ENCODE results near the gene TPSB2. TPM values are rescaled to one million over a fixed set of nuclear protein-coding genes. Genes with fewer than 3 reads are reported as not detected.

TPSB2 gene
- total RNA-seq, 1 experiment from 2014 or later = 0.44 TPM

DNA sequence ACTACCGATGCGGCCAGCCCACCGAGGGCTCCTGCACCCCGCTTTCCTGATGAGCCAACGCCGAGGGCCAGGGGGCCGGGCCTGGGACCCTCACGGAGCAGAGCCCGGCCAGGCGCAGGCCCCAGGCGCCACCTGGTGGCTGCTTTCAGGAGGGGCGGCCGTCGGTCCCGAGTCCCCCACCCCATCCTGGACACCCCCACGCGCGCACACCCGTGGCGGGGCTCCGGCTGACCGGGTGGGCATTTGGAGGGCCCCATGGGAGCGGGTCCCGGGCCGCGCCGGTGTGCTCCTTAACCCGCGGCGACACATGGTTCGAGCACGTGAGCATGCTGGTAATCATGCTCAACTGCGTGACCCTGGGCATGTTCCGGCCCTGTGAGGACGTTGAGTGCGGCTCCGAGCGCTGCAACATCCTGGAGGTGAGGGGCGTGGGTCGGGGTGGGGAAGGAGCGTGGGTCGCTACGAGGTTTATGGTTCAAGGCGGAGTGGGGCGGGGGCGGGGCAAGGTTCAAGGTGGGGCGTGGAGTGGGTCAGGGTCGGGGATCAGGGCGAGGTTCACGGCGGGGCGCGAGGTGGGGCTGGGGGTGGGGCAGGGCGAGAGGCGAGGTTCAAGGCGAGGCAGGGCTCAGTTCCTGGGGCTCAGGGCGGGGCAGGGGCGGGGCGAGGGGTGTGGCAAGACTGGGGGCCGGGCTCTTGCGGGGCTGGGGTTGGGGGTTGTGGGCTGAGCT lies 35.2 kb downstream of the TPSB2 start:
- peak; percentile 67 for ATAC-seq
- Mint-ChIP-seq H3K9me3 (no peaks in the 10 kb centered on the region), H3K27me3 (ENCODE audit: low read depth) (no peaks in the 10 kb centered on the region), H3K4me3 (no peak overlapping the region), H3K36me3 (no peaks in the 10 kb centered on the region), H3K4me1 (0 out of 2 replicates have a peak, but pooled peaks cover 4% of the 10 kb centered on the region), H3K27ac (no peak overlapping the region)
- ChIA-PET CTCF (interaction anchor here (0.8 to 1.5 kb wide), 7 partner anchors 11 to 137 kb away, joined by 3 to 7 read pairs (median 4); no protein-coding TSS in a partner anchor), POLR2A (no interaction called here)
- peak; percentile 71 for DNase-seq (ENCODE audit: low spot score)
- TF ChIP-seq TEAD1 (CRISPR knock-in tag; IDR thresholded peaks at IDR 0.05) (no peak), NR3C1 (CRISPR knock-in tag; conservative IDR thresholded peaks at IDR 0.05; ENCODE audit: low read depth) (no peak), EMX1 (CRISPR knock-in tag; IDR thresholded peaks at IDR 0.05) (no peak), SP1 (CRISPR knock-in tag; conservative IDR thresholded peaks at IDR 0.05) (peak; percentile 44; the same call in 1 of the 2 replicates), RELA (CRISPR knock-in tag; IDR thresholded peaks at IDR 0.05; ENCODE audit: borderline replicate concordance) (peak; percentile 58; the same call in 1 of the 2 replicates)
- TF ChIP-seq, protein P1, sequence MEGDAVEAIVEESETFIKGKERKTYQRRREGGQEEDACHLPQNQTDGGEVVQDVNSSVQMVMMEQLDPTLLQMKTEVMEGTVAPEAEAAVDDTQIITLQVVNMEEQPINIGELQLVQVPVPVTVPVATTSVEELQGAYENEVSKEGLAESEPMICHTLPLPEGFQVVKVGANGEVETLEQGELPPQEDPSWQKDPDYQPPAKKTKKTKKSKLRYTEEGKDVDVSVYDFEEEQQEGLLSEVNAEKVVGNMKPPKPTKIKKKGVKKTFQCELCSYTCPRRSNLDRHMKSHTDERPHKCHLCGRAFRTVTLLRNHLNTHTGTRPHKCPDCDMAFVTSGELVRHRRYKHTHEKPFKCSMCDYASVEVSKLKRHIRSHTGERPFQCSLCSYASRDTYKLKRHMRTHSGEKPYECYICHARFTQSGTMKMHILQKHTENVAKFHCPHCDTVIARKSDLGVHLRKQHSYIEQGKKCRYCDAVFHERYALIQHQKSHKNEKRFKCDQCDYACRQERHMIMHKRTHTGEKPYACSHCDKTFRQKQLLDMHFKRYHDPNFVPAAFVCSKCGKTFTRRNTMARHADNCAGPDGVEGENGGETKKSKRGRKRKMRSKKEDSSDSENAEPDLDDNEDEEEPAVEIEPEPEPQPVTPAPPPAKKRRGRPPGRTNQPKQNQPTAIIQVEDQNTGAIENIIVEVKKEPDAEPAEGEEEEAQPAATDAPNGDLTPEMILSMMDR (IDR thresholded peaks at IDR 0.05) = peak; percentile 92

DNA sequence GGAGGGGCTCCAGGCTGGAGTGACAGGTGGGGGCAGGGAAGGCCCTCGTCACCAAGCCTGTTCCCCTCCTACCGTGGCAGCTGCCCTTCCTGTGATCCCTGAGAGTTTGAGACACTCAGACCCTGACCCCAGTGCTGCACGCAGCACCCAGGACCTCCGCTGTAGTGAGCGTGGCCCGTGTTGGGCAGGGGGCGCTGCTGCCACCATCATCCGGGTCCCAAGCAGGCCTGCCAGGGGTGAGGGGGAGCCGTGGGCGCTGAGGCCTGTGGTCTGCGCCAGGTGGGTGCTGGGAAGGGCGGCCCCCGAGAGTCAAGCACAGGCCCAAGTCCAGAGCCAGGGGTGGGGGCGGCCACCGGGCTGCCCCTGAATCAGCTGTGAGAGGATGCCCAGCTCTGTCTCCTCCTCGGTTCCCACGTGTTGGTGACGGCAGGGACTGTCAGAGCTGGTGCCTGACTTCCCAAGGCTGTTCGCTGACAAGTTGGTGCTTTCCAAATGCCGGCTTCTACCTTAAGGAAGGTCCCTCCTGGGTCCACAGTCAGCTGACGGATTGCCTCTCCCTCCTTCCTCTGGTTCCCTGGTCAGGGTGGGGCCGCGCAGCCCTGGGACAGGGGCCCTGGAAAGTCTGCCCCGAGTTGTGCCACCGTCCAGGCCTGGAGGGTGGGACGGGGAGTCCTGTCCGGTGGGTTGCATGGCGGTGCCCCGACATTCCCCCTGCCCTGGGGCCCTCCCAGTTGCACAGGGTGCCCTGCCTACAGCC lies 36.0 kb downstream of the TPSB2 start:
- H3K4me3 Mint-ChIP-seq = no peak overlapping the region
- no peaks in the 10 kb centered on the region for H3K36me3 Mint-ChIP-seq
- no peaks in the 10 kb centered on the region for H3K27me3 Mint-ChIP-seq (ENCODE audit: low read depth)
- no peaks in the 10 kb centered on the region for H3K9me3 Mint-ChIP-seq
- POLR2A ChIA-PET = no interaction called here
- peak; percentile 27 for ATAC-seq
- H3K4me1 Mint-ChIP-seq = 0 out of 2 replicates have a peak, but pooled peaks cover 4% of the 10 kb centered on the region
- CTCF ChIA-PET = interaction anchor here (0.7 to 1.5 kb wide), 10 partner anchors 12 to 137 kb away, joined by 3 to 7 read pairs (median 4); no protein-coding TSS in a partner anchor
- no peak for TF ChIP-seq NR2C2 (CRISPR knock-in tag; IDR thresholded peaks at IDR 0.05)
- H3K27ac Mint-ChIP-seq = no peak overlapping the region
- DNase-seq (ENCODE audit: low spot score) = no peak

DNA sequence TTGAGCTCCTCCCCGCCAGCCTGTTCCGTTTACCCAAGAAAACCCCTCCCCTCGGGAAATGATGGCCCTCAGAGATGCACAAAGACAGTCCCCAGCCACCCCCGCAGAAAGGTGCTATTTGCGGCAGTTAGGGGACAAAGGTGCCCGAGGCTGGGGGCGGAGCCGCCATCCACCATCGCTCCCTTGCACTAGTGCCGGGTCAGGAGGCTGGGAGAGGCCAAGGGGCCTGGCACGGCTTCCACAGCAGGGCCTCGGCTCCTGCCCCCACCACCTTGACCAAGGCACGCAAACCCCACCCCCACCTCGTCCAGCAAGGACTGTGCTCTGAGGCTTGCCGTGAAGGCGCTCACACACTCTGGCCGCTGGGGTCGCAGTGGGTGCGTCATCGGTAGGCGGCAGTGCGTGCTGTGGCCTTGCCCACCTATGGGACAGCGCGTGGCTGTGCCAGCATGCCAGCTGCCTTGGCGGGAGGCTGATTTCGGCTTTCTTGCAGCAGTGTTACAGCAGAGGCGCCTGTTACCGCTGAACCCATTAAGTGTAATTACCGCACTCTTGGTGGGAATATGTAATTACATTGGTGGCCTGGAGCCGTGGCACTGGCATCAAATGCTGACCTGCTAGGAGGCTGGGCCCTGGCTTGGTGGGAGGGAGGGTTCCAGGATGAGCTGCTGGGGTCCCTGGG lies 36.7 kb downstream of the TPSB2 start:
- Mint-ChIP-seq H3K36me3 (no peaks in the 10 kb centered on the region), H3K4me3 (no peak overlapping the region), H3K27ac (no peak overlapping the region), H3K9me3 (no peaks in the 10 kb centered on the region), H3K27me3 (ENCODE audit: low read depth) (no peaks in the 10 kb centered on the region), H3K4me1 (0 out of 2 replicates have a peak, but pooled peaks cover 4% of the 10 kb centered on the region)
- DNase-seq (ENCODE audit: low spot score) (no peak), ATAC-seq (no peak)
- POLR2A ChIA-PET = no interaction called here
- CTCF ChIA-PET = interaction anchor here (0.7 to 1.5 kb wide), 9 partner anchors 12 to 93 kb away, joined by 3 to 7 read pairs (median 4); no protein-coding TSS in a partner anchor
- TF ChIP-seq, protein P2, sequence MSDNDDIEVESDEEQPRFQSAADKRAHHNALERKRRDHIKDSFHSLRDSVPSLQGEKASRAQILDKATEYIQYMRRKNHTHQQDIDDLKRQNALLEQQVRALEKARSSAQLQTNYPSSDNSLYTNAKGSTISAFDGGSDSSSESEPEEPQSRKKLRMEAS (CRISPR knock-in tag; IDR thresholded peaks at IDR 0.05) = no peak
- TF ChIP-seq, protein P3, sequence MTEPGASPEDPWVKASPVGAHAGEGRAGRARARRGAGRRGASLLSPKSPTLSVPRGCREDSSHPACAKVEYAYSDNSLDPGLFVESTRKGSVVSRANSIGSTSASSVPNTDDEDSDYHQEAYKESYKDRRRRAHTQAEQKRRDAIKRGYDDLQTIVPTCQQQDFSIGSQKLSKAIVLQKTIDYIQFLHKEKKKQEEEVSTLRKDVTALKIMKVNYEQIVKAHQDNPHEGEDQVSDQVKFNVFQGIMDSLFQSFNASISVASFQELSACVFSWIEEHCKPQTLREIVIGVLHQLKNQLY (CRISPR knock-in tag; IDR thresholded peaks at IDR 0.05) = no peak
- TF ChIP-seq NR3C1 (CRISPR knock-in tag; conservative IDR thresholded peaks at IDR 0.05; ENCODE audit: low read depth) (no peak), SP1 (CRISPR knock-in tag; conservative IDR thresholded peaks at IDR 0.05) (no peak), TCF7 (CRISPR knock-in tag; IDR thresholded peaks at IDR 0.05; ENCODE audit: low read depth) (no peak), NFYB (CRISPR knock-in tag; conservative IDR thresholded peaks at IDR 0.05; ENCODE audit: low read depth) (no peak)
- TF ChIP-seq, protein P4, sequence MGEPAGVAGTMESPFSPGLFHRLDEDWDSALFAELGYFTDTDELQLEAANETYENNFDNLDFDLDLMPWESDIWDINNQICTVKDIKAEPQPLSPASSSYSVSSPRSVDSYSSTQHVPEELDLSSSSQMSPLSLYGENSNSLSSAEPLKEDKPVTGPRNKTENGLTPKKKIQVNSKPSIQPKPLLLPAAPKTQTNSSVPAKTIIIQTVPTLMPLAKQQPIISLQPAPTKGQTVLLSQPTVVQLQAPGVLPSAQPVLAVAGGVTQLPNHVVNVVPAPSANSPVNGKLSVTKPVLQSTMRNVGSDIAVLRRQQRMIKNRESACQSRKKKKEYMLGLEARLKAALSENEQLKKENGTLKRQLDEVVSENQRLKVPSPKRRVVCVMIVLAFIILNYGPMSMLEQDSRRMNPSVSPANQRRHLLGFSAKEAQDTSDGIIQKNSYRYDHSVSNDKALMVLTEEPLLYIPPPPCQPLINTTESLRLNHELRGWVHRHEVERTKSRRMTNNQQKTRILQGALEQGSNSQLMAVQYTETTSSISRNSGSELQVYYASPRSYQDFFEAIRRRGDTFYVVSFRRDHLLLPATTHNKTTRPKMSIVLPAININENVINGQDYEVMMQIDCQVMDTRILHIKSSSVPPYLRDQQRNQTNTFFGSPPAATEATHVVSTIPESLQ (CRISPR knock-in tag; IDR thresholded peaks at IDR 0.05) = no peak
- TF ChIP-seq, protein P5, sequence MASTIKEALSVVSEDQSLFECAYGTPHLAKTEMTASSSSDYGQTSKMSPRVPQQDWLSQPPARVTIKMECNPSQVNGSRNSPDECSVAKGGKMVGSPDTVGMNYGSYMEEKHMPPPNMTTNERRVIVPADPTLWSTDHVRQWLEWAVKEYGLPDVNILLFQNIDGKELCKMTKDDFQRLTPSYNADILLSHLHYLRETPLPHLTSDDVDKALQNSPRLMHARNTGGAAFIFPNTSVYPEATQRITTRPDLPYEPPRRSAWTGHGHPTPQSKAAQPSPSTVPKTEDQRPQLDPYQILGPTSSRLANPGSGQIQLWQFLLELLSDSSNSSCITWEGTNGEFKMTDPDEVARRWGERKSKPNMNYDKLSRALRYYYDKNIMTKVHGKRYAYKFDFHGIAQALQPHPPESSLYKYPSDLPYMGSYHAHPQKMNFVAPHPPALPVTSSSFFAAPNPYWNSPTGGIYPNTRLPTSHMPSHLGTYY (CRISPR knock-in tag; IDR thresholded peaks at IDR 0.05) = no peak
- TF ChIP-seq, protein P6, sequence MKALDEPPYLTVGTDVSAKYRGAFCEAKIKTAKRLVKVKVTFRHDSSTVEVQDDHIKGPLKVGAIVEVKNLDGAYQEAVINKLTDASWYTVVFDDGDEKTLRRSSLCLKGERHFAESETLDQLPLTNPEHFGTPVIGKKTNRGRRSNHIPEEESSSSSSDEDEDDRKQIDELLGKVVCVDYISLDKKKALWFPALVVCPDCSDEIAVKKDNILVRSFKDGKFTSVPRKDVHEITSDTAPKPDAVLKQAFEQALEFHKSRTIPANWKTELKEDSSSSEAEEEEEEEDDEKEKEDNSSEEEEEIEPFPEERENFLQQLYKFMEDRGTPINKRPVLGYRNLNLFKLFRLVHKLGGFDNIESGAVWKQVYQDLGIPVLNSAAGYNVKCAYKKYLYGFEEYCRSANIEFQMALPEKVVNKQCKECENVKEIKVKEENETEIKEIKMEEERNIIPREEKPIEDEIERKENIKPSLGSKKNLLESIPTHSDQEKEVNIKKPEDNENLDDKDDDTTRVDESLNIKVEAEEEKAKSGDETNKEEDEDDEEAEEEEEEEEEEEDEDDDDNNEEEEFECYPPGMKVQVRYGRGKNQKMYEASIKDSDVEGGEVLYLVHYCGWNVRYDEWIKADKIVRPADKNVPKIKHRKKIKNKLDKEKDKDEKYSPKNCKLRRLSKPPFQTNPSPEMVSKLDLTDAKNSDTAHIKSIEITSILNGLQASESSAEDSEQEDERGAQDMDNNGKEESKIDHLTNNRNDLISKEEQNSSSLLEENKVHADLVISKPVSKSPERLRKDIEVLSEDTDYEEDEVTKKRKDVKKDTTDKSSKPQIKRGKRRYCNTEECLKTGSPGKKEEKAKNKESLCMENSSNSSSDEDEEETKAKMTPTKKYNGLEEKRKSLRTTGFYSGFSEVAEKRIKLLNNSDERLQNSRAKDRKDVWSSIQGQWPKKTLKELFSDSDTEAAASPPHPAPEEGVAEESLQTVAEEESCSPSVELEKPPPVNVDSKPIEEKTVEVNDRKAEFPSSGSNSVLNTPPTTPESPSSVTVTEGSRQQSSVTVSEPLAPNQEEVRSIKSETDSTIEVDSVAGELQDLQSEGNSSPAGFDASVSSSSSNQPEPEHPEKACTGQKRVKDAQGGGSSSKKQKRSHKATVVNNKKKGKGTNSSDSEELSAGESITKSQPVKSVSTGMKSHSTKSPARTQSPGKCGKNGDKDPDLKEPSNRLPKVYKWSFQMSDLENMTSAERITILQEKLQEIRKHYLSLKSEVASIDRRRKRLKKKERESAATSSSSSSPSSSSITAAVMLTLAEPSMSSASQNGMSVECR (CRISPR knock-in tag; IDR thresholded peaks at IDR 0.05; ENCODE audit: borderline replicate concordance) = no peak
- TF ChIP-seq, protein P7, sequence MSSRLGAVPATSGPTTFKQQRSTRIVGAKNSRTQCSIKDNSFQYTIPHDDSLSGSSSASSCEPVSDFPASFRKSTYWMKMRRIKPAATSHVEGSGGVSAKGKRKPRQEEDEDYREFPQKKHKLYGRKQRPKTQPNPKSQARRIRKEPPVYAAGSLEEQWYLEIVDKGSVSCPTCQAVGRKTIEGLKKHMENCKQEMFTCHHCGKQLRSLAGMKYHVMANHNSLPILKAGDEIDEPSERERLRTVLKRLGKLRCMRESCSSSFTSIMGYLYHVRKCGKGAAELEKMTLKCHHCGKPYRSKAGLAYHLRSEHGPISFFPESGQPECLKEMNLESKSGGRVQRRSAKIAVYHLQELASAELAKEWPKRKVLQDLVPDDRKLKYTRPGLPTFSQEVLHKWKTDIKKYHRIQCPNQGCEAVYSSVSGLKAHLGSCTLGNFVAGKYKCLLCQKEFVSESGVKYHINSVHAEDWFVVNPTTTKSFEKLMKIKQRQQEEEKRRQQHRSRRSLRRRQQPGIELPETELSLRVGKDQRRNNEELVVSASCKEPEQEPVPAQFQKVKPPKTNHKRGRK (CRISPR knock-in tag; IDR thresholded peaks at IDR 0.05; ENCODE audit: borderline replicate concordance) = no peak
